Immature natural killer cell (primary cell): ENCODE measurements around the gene SNX3. TPM values are rescaled to one million over a fixed set of nuclear protein-coding genes. Genes with fewer than 3 reads are reported as not detected.

Experiments used
- DNase-seq, 3 donors: peaks; one replicate each; pipeline ENCODE4 v3.0.0; 2022; ENCODE audit warnings: mixed read lengths in 1 of 3
- H3K27ac Mint-ChIP-seq, 6 donors: one replicate each; pipeline ENCODE4 v1.8.0; 2020; ENCODE audit warnings: mixed read lengths in 6 of 6, mild to moderate bottlenecking in 5 of 6, inconsistent platforms in 4 of 6, moderate library complexity in 3 of 6
- H3K27me3 Mint-ChIP-seq, 3 donors: one replicate each; pipeline ENCODE4 v1.8.0; 2020 to 2021; ENCODE audit warnings: low read depth in 3 of 3, mild to moderate bottlenecking in 3 of 3, mixed read lengths in 3 of 3, moderate library complexity in 3 of 3, inconsistent platforms in 1 of 3
- H3K36me3 Mint-ChIP-seq, 3 donors: one replicate each; pipeline ENCODE4 v1.8.0; 2020; ENCODE audit warnings: mixed read lengths in 3 of 3, inconsistent platforms in 2 of 3, mild to moderate bottlenecking in 2 of 3
- H3K4me1 Mint-ChIP-seq, 2 donors: one replicate each; pipeline ENCODE4 v1.8.0; 2020; ENCODE audit warnings: inconsistent platforms in 2 of 2, mild to moderate bottlenecking in 2 of 2, mixed read lengths in 2 of 2, moderate library complexity in 1 of 2
- H3K4me3 Mint-ChIP-seq, 5 donors: one replicate each; pipeline ENCODE4 v1.8.0; 2020; ENCODE audit warnings: mild to moderate bottlenecking in 5 of 5, mixed read lengths in 5 of 5, inconsistent platforms in 3 of 5, moderate library complexity in 3 of 5
- H3K9me3 Mint-ChIP-seq, 6 donors: one replicate each; pipeline ENCODE4 v1.8.0; 2020; ENCODE audit warnings: mild to moderate bottlenecking in 6 of 6, mixed read lengths in 6 of 6, inconsistent platforms in 4 of 6, moderate library complexity in 3 of 6
- polyA plus RNA-seq, 3 donors: library from polyadenylated mRNA; unstranded; fragments of 300-500 nt; fragmentation: Illumina TruSeq; gene quantifications; one replicate each; pipeline ENCODE4 v1.2.3, GENCODE V29; 2021

Gene SNX3
- polyA plus RNA-seq, 3 donors from 2014 or later, result 218 to 469 (median 234) TPM

- Mint-ChIP-seq H3K4me3 (peak overlapping the region; percentile 12 to 55 (median 49)), H3K9me3 (peaks cover 0 to 2% (median 0%) of the 10 kb centered on the region in 6 donors), H3K4me1 (peaks cover 30 to 37% of the 10 kb centered on the region in 2 donors), H3K27ac (no peak overlapping the region), H3K27me3 (peaks cover 24 to 57% (median 51%) of the 10 kb centered on the region in 3 donors), H3K36me3 (no peaks in the 10 kb centered on the region)
- DNase-seq, result no peak
These were observed 92.1 kb downstream of the SNX3 start for GRCh38 chr6:108168501-108169463.

GRCh38 chr6:108168090-108168463 is 92.8 kb downstream of the SNX3 start:
- peaks cover 25 to 62% (median 56%) of the 10 kb centered on the region in 3 donors for H3K27me3 Mint-ChIP-seq
- H3K4me1 Mint-ChIP-seq, result peaks cover 30 to 37% of the 10 kb centered on the region in 2 donors
- H3K9me3 Mint-ChIP-seq, result peaks cover 0 to 2% (median 0%) of the 10 kb centered on the region in 6 donors
- H3K27ac Mint-ChIP-seq, result no peak overlapping the region
- no peak for DNase-seq
- H3K4me3 Mint-ChIP-seq, result peak overlapping the region in 4 of 5 donors; percentile 30 to 56 (median 49)
- H3K36me3 Mint-ChIP-seq, result no peaks in the 10 kb centered on the region

DNA sequence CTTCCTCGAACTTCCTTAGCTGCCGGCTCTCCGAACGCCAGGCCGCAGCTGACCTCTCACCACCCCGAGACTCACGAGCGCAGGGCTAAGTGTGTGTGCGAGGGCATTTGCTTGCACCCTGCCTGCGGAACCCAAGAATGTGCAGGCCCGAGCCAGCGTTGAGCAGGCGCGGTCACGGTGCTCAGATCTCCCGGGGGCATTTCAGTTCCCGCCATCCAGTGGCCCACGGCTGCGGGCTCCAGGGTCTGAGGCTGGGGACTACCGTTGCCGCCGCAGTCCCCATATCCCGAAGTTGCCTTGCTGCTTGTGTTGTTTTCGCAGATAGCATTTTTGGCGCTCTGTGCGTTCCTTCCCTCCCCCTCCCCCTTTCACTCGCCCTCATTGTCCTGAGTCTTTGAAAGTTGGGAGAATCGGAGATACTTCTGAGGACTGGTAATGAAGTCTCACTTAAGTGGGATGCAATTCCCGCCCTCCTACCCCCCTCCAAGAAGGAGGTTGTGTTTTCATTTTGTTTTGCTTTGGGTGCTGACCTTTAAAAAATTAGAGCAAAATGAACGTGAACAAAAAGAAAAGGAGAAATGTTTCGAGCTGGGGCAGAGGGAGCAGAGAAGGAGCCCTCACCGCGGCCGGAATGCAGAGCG is 93.3 kb downstream of the SNX3 start:
- Mint-ChIP-seq H3K4me1 (peaks cover 30 to 37% of the 10 kb centered on the region in 2 donors), H3K27me3 (peaks cover 27 to 57% (median 57%) of the 10 kb centered on the region in 3 donors), H3K9me3 (peaks cover 0 to 2% (median 0%) of the 10 kb centered on the region in 6 donors), H3K4me3 (peak overlapping the region; percentile 30 to 56 (median 51)), H3K27ac (no peak overlapping the region), H3K36me3 (no peaks in the 10 kb centered on the region)
- DNase-seq, result no peak

DNA sequence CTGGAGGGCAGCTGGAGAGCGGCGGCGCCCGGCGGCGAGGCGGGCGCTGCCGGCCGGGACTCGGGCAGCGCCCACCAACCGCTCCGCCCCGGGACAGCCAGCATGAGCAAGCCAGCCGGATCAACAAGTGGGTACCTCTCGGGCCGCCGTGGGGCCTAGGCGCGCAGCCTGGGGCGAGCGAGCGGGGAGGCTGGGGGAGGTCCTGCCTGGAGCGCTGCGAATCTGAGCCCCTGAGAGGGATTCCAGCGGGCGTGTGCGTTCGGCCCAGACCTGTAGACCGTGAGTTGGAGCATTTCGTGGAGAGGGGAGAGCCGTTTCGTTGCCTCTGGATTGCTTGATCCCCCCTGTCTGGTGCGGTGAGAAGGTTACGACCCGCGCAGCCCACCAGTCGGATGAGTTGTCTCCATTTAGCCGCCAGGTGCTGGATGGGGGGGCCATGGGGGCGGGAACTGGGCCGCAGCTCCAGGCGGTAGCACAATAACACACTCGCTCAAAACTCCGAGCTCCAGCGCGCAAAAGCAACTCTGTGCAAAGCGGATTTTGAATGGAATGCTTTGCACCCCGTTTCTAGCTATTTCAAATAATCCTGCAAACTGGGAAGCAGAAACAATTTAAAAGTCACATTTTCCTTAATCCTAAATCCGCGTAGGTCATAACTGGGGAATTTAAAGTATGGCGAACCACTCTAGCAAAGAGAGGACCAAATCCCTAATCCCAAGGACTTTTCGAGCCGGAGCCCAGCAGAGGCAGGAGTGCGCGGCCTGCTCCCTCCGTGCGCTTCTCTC is 94.0 kb downstream of the SNX3 start:
- H3K27me3 Mint-ChIP-seq, result peaks cover 24 to 58% (median 50%) of the 10 kb centered on the region in 3 donors
- DNase-seq, result no peak
- H3K4me1 Mint-ChIP-seq, result peaks cover 30 to 37% of the 10 kb centered on the region in 2 donors
- peaks cover 0 to 8% (median 0%) of the 10 kb centered on the region in 6 donors for H3K9me3 Mint-ChIP-seq
- H3K36me3 Mint-ChIP-seq, result no peaks in the 10 kb centered on the region
- peak overlapping the region in 3 of 5 donors; percentile 42 to 56 (median 51) for H3K4me3 Mint-ChIP-seq
- no peak overlapping the region for H3K27ac Mint-ChIP-seq

DNA sequence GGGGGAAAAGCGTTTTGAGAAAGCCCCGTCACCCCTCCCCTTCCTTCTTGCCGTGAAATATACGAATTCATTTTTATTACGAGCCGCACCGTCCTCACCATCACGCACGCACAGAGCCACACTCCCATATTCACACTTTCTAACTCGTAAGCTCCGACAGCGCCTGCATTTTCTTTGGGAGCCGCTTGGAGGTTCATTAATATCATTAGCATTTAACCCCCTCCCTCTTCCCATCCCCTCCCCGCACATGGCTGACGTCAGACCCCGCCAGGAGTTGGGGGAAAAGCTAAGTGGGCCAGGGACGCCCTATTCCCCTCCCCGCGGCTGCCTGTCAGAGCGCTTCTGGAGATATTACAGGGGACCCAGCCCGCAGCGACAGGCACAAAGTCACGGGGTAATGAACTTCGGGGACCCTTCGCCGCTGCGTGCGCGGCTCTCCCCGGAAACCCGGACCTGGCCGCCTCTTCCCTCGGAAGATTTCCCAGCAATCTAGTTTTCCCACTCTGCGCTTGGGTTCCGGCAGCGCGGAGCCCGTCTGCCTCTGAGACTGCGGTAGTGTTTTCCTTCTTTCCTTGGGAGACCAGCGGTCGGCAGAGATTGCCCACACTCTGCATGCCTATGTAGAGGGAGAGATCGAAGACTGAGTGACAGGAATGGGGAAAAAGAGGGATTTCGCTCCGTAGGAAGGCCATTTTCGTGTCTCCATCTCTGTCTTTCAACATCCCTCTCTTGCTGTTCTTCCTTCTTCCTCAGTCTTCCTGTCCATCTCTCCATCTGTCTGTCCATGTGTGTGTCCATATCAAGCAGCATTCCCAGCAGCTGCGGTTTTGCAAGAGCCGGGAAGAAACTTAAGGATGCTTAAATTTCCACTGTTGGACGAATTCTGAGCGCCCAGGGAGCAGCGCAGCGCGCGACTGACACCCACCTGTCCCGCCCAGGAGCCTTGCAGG is 94.9 kb downstream of the SNX3 start, which contains the start of gene NR2E1:
TSS of gene NR2E1 (plus strand) at position 309 of the 950 bp plus-strand sequence. CDS start 744 bp downstream, outside the sequence.
- DNase-seq, result no peak
- peaks cover 29 to 35% of the 10 kb centered on the region in 2 donors for H3K4me1 Mint-ChIP-seq
- H3K9me3 Mint-ChIP-seq, result peaks cover 0 to 8% (median 0%) of the 10 kb centered on the region in 6 donors
- H3K27ac Mint-ChIP-seq, result no peak within 1 kb of the TSS
- peaks cover 22 to 63% (median 44%) of the 10 kb centered on the region in 3 donors for H3K27me3 Mint-ChIP-seq
- H3K4me3 Mint-ChIP-seq, result peak within 1 kb of the TSS in 1 of 5 donors; percentile 35
- no peaks in the 10 kb centered on the region for H3K36me3 Mint-ChIP-seq

GRCh38 chr6:108164815-108165706 is 95.8 kb downstream of the SNX3 start:
- Mint-ChIP-seq H3K27me3 (peaks cover 20 to 64% (median 48%) of the 10 kb centered on the region in 3 donors), H3K9me3 (peaks cover 0 to 8% (median 0%) of the 10 kb centered on the region in 6 donors), H3K4me1 (peaks cover 27 to 31% of the 10 kb centered on the region in 2 donors), H3K27ac (no peak overlapping the region), H3K36me3 (no peaks in the 10 kb centered on the region), H3K4me3 (peak overlapping the region in 1 of 5 donors; percentile 23)
- no peak for DNase-seq

DNA sequence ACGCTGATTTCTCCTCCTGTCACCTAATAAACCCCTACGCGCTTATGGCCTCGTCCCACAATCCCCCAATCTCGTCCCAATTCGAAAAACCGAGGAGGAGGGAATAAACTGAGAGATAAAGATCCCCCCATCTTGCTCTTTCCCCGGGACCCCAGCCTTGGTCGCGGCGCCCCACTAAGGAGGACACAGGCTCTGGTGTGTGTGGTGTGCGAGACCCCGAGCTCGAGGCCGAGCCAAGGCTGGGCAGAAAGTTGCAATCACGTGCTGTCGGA is 96.4 kb downstream of the SNX3 start:
- Mint-ChIP-seq H3K27ac (no peak overlapping the region), H3K4me1 (peaks cover 27 to 31% of the 10 kb centered on the region in 2 donors), H3K4me3 (no peak overlapping the region), H3K9me3 (peaks cover 0 to 8% (median 0%) of the 10 kb centered on the region in 6 donors), H3K36me3 (no peaks in the 10 kb centered on the region), H3K27me3 (peaks cover 25 to 70% (median 50%) of the 10 kb centered on the region in 3 donors)
- DNase-seq, result no peak

- H3K4me3 Mint-ChIP-seq, result no peak overlapping the region
- H3K27me3 Mint-ChIP-seq, result peaks cover 27 to 73% (median 52%) of the 10 kb centered on the region in 3 donors
- no peak overlapping the region for H3K27ac Mint-ChIP-seq
- DNase-seq, result no peak
- peaks cover 0 to 8% (median 0%) of the 10 kb centered on the region in 6 donors for H3K9me3 Mint-ChIP-seq
- H3K36me3 Mint-ChIP-seq, result no peaks in the 10 kb centered on the region
- H3K4me1 Mint-ChIP-seq, result peaks cover 22 to 27% of the 10 kb centered on the region in 2 donors
These were observed 96.9 kb downstream of the SNX3 start for GRCh38 chr6:108163644-108164542.

- Mint-ChIP-seq H3K4me1 (peaks cover 25 to 32% of the 10 kb centered on the region in 2 donors), H3K9me3 (peaks cover 0 to 8% (median 0%) of the 10 kb centered on the region in 6 donors), H3K4me3 (no peak overlapping the region), H3K27ac (no peak overlapping the region), H3K27me3 (peaks cover 32 to 77% (median 59%) of the 10 kb centered on the region in 3 donors), H3K36me3 (peaks cover 0 to under 1% (median under 1%) of the 10 kb centered on the region in 3 donors)
- no peak for DNase-seq
These were observed 97.6 kb downstream of the SNX3 start for GRCh38 chr6:108163267-108163643.

- Mint-ChIP-seq H3K4me3 (no peak overlapping the region), H3K27me3 (peaks cover 32 to 74% (median 54%) of the 10 kb centered on the region in 3 donors), H3K9me3 (peaks cover 0 to 8% (median 0%) of the 10 kb centered on the region in 6 donors), H3K27ac (no peak overlapping the region), H3K4me1 (peaks cover 21 to 29% of the 10 kb centered on the region in 2 donors), H3K36me3 (peaks cover 0 to 3% (median 3%) of the 10 kb centered on the region in 3 donors)
- DNase-seq, result no peak
These were observed 99.0 kb downstream of the SNX3 start for GRCh38 chr6:108161724-108162282.
